GM12892 (cell line): ENCODE results near the gene TCF7L1.

Experiments used
- POLR2AphosphoS5 ChIP-seq: IDR thresholded peaks from 2 replicates; pipeline ENCODE4 v1.6.1; 2011; ENCODE audit warnings: low read depth, low read length, control low read depth
- TAF1 ChIP-seq: IDR thresholded peaks from 2 replicates; pipeline ENCODE4 v1.6.1; 2011; ENCODE audit warnings: low read depth, mild to moderate bottlenecking, control low read depth, low read length, borderline replicate concordance

DNA sequence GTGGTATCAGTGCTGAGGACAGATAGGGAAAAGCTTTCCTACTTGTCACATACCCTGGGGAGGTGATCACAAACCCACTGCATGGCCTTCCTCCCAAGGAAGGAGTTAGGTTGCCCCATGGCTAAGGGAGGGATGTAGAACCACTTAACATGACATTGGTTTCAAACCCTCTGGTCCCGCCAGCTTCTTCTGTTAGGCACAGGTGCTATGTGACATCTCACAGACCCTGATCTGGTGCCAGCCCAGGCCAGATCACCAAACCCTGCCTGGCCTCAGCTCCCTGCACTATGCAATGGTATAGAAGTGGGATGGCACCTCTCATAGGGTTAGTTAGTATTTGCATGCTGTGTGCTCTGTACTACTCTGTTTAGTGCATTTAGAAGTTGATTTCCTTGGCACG is 58.0 kb downstream of the TCF7L1 start:
- TF ChIP-seq TAF1, result no peak
- TF ChIP-seq POLR2AphosphoS5, result no peak
